Astrocyte of the cerebellum (primary cell): ENCODE data around the gene CXXC1.
A peak's percentile ranks its signal among the peaks of the same experiment; 100 is the strongest.

Source experiments
- DNase-seq: peaks from one replicate; pipeline ENCODE4 v3.0.0-alpha.2; 2011; ENCODE audit warnings: low read depth
- H3K4me3 ChIP-seq: 2 replicates; pipeline ENCODE4 v1.5.1; 2011; ENCODE audit warnings: mild to moderate bottlenecking, low read depth, low read length, moderate library complexity
- in situ Hi-C: cut with HindIII; loops from 2 replicates; pipeline ENCODE4 v1.10.0; 2017; ENCODE audit warnings: low sequenced_read_pairs
- TF ChIP-seq, protein P1 (sequence below): IDR thresholded peaks from 2 replicates; pipeline ENCODE4 v1.5.1; 2012; ENCODE audit warnings: low read length, low read depth, moderate library complexity, mild to moderate bottlenecking; ENCODE audit errors: missing control alignments

Gene CXXC1

DNA sequence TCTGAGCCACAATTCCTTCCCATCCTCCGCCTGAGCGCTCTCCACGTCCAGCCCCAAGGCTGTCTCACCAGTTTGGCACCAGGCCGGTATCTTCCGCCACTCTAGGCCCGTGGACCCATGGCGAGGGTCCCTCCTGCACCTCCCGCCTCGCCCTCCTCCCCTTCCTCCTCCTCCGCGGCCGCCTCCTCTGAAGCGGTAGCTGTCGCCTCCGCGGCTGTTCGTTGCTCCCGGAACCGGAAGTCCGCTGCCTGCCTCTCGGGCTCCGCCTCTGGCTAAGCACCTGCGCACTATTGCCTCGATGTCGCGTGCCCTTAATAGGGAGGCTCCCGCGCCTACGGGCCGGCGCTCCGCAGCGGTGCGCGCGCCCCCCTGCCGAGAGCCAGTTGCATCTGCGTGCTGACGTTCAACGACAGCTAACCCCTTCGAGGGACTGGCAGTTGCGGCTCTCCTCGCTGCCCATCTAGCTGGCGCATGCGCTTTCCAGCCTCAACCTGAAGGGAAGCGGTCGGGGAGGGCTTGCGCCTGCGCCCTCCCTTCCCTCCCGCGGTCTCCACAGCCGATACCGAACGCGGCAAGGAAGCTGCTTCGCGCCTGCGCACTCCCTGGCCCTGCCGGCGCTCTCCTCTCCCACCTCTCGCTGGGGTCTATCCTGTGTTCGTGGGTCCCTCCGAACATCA is 6.1 kb downstream of the CXXC1 start, which contains the start of gene MBD1:
TSS of gene MBD1 (minus strand) at position 229 of the 677 bp plus-strand sequence. CDS start 1,531 bp downstream, outside the sequence.
- TF ChIP-seq, protein P1, sequence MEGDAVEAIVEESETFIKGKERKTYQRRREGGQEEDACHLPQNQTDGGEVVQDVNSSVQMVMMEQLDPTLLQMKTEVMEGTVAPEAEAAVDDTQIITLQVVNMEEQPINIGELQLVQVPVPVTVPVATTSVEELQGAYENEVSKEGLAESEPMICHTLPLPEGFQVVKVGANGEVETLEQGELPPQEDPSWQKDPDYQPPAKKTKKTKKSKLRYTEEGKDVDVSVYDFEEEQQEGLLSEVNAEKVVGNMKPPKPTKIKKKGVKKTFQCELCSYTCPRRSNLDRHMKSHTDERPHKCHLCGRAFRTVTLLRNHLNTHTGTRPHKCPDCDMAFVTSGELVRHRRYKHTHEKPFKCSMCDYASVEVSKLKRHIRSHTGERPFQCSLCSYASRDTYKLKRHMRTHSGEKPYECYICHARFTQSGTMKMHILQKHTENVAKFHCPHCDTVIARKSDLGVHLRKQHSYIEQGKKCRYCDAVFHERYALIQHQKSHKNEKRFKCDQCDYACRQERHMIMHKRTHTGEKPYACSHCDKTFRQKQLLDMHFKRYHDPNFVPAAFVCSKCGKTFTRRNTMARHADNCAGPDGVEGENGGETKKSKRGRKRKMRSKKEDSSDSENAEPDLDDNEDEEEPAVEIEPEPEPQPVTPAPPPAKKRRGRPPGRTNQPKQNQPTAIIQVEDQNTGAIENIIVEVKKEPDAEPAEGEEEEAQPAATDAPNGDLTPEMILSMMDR, result peak; percentile 9
- DNase-seq, result peak; percentile 97
- H3K4me3 ChIP-seq, result peak within 1 kb of the TSS; percentile 81
- in situ Hi-C loops, result no loop called here

DNA sequence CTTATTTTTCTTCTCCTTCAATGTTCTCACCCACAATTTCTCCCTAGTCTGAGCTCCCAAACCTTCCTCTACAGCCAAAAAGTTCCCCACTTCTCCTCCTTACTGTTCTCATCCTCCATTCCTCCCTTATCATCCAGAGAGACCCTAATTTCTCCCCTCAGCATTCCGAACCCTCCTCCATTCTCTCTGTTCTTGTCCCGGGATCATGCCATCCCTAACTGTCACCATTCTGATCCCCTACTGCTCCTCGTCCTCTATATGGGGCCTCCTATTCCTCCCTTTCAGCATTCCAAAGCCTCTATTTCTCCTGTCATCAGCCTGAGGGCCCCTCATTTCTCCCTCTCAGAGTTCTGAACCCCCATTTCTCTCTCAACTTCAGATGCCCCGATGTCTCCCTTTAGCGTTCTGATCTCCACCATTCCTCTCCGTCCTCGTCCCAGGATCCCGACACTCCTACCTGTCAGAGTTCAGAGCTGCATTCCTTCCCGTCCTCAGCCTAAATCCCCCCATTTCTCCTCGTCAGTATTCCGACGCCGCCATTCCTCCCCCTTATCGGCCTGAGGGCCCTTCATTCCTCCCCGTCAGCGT is 6.7 kb downstream of the CXXC1 start:
- TF ChIP-seq, protein P1, result no peak
- in situ Hi-C loops, result no loop called here
- H3K4me3 ChIP-seq, result peak overlapping the region; percentile 81

DNA sequence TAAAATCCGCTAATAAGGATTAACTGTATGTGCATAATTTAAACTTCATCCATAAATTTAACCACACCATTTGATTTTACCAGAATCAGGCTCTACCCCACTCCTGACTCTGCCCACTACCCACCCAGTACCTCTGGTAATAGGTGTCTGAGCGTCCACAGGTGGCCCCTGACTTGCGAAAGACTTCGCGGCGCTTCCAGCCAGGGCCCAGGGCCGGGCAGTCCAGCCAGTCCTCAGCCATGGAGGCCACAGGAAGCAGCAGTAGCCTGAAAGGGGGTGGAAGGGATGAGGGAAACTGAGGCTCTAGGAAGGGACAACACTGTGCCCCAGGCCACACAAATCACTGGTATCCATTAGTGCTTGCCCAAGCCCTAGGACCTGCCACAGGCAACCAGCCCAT is 7.7 kb downstream of the CXXC1 start:
- in situ Hi-C loops, result no loop called here
- H3K4me3 ChIP-seq, result peak overlapping the region; percentile 81
- DNase-seq, result no peak
- TF ChIP-seq, protein P1, result no peak

More for the DNA sequence above, 6.7 kb downstream of the CXXC1 start:
- DNase-seq, result no peak

DNA sequence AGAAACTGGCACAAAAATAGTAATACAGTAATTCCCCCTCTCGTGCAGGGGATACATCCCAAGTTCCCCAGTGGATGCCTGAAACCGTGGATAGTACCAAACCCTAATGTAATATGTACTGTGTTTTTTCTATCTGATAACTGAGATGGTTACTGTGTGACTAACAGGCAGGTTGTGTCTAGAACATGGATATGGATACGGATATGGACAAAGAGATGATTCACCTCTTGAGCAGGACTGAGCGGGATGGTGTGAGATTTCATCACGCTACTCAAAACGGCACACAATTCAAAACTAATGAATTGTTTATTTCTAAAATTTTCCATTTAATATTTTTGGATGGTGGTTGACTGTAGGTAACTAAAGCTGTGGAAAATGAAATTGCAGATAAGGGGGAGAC is 9.6 kb downstream of the CXXC1 start:
- in situ Hi-C loops, result no loop called here
- no peak overlapping the region for H3K4me3 ChIP-seq
- no peak for DNase-seq
- TF ChIP-seq, protein P1, result no peak

DNA sequence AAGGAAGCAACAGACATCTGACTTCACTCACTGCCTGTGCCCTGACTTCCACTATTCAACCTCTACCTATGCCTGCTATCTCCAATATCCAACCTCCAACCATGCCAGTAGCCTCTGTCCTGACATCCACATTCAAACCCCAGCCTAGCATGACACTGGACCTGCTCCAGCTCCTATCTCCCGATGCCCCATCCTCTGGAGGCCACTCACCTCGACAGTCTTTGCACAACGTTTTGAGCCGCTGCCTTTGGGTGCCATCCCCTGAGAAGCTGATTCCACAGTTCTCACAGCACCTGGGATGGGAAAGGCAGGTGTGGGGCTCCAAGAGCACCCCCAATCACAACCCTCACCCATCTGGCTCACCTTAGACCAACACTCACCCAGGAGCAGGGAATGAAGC is 11.0 kb downstream of the CXXC1 start:
- TF ChIP-seq, protein P1, result no peak
- H3K4me3 ChIP-seq, result no peak overlapping the region
- in situ Hi-C loops, result no loop called here
- DNase-seq, result no peak

DNA sequence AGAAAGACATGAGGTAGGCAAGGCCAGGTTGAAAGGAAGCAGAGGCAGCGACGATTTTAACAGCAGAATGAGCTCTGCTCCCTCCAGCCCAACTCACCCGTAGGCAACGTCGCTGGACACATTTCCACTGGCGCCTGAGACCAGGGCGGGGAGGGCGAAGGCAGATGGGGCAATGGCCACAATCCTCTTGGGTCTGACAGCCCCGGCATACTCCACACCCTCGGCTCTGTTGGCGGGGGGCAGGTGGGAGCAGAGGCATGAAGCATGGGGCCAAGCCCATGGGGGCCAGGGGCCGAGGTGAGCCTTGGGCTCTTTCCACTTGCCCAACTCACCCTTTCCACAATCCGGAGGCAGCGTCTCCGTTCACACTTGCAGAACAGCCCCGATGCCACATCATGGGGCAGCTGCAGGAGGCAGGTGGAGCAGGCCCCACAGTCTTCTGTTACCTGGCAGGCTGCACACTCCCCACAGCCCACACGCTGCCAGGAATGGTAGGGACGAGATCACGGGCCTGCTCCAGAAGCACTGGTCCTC is 11.9 kb downstream of the CXXC1 start:
- in situ Hi-C loops, result no loop called here
- TF ChIP-seq, protein P1, result no peak

More for the DNA sequence above, 11.9 kb downstream of the CXXC1 start:
- no peak overlapping the region for H3K4me3 ChIP-seq
- no peak for DNase-seq
